IMR-90 (cell line): ENCODE measurements around the gene GUCY1A2. TPM values are rescaled to one million over a fixed set of nuclear protein-coding genes. Genes with fewer than 3 reads are reported as not detected.

ENCODE experiments used
- ATAC-seq: fragments of 200-7000 bp; cut with Tn5 transposase; 2 replicates; pipeline ENCODE4 v1.9.1; 2020; ENCODE audit warnings: low read depth, mild to moderate bottlenecking, moderate library complexity
- BruUV-seq: library from RNA; stranded (reverse); fragments of 400-500 nt; replicated peaks from 2 replicates; lab custom pipeline; 2021; lab: Mats Ljungman, UMichigan
- CTCF ChIA-PET: fragments of 300-600 bp; formaldehyde crosslinking; extraction: SDS; loops from one replicate; lab custom pipeline; 2021; ENCODE audit warnings: antibody characterized with exemption; lab: Yijun Ruan, JAX
- POLR2A ChIA-PET: fragments of 300-600 bp; sonication (Branson Sonifier 250); formaldehyde crosslinking; loops from one replicate; lab custom pipeline; 2022; ENCODE audit warnings: antibody characterized with exemption; ENCODE audit not compliant: unreplicated experiment; lab: Charles Lee
- DNase-seq: peaks from one replicate; pipeline ENCODE4 v3.0.0; 2013
- H2AFZ ChIP-seq: replicated peaks from 2 replicates; pipeline ENCODE3; 2013; ENCODE audit warnings: low read length, mild to moderate bottlenecking; ENCODE audit not compliant: poor library complexity
- H2AK5ac ChIP-seq: 2 replicates; pipeline ENCODE4 v1.6.1; 2013; ENCODE audit warnings: low read depth, low read length, inconsistent platforms
- H2AK9ac ChIP-seq: replicated peaks from 2 replicates; pipeline ENCODE3; 2013; ENCODE audit warnings: mild to moderate bottlenecking, low read depth, low read length, moderate library complexity; ENCODE audit not compliant: poor library complexity
- H2BK120ac ChIP-seq: 2 replicates; pipeline ENCODE4 v1.6.1; 2013; ENCODE audit warnings: low read depth, low read length, inconsistent platforms
- H2BK15ac ChIP-seq: 3 replicates; pipeline ENCODE4 v1.6.1; 2013; ENCODE audit warnings: low read depth, low read length, inconsistent platforms
- H2BK20ac ChIP-seq: 2 replicates; pipeline ENCODE4 v1.6.1; 2013; ENCODE audit warnings: low read depth, mild to moderate bottlenecking, inconsistent platforms, low read length, moderate library complexity
- H2BK5ac ChIP-seq: 2 replicates; pipeline ENCODE4 v1.6.1; 2013; ENCODE audit warnings: mild to moderate bottlenecking, low read depth, low read length, inconsistent platforms; ENCODE audit not compliant: poor library complexity, severe bottlenecking
- H3K14ac ChIP-seq: replicated peaks from 2 replicates; pipeline ENCODE4 v1.6.1; 2013; ENCODE audit warnings: low read depth, low read length, inconsistent platforms
- H3K18ac ChIP-seq: 2 replicates; pipeline ENCODE4 v1.6.1; 2013; ENCODE audit warnings: low read depth, low read length, control low read depth
- H3K23ac ChIP-seq: 2 replicates; pipeline ENCODE4 v1.6.1; 2013; ENCODE audit warnings: low read depth, low read length, inconsistent platforms
- H3K27ac ChIP-seq: 2 replicates; pipeline ENCODE4 v1.5.1; 2013; ENCODE audit warnings: mild to moderate bottlenecking, control low read depth, low read length; ENCODE audit not compliant: insufficient read depth
- H3K27me3 ChIP-seq: 2 replicates; pipeline ENCODE4 v1.6.1; 2013; ENCODE audit warnings: low read length; ENCODE audit not compliant: control insufficient read depth, insufficient read depth
- H3K36me3 ChIP-seq: 2 replicates; pipeline ENCODE4 v1.6.1; 2013; ENCODE audit warnings: low read length, mixed read lengths; ENCODE audit not compliant: control insufficient read depth, insufficient read depth
- H3K4ac ChIP-seq: 2 replicates; pipeline ENCODE4 v1.6.1; 2013; ENCODE audit warnings: low read depth, low read length, inconsistent platforms
- H3K4me1 ChIP-seq: 2 replicates; pipeline ENCODE4 v1.6.1; 2013; ENCODE audit warnings: low read length, mixed read lengths; ENCODE audit not compliant: control insufficient read depth, insufficient read depth
- H3K4me2 ChIP-seq: 2 replicates; pipeline ENCODE4 v1.6.1; 2013; ENCODE audit warnings: low read depth, mild to moderate bottlenecking, control low read depth, low read length, moderate library complexity
- H3K4me3 ChIP-seq: 2 replicates; pipeline ENCODE4 v1.5.1; 2013; ENCODE audit warnings: low read depth, mild to moderate bottlenecking, control low read depth, low read length, moderate library complexity; ENCODE audit not compliant: insufficient read depth
- H3K56ac ChIP-seq: 2 replicates; pipeline ENCODE4 v1.6.1; 2013; ENCODE audit warnings: low read length, inconsistent platforms; ENCODE audit not compliant: insufficient read depth; ENCODE audit errors: extremely low read depth
- H3K79me1 ChIP-seq, 2 experiments: 2 replicates each; pipeline ENCODE4 v1.6.1; 2013; ENCODE audit warnings: low read length in 2 of 2, inconsistent platforms in 1 of 2, low read depth in 1 of 2
- H3K9ac ChIP-seq: 2 replicates; pipeline ENCODE4 v1.6.1; 2013; ENCODE audit warnings: low read depth, low read length, control low read depth
- H3K9me1 ChIP-seq: 2 replicates; pipeline ENCODE4 v1.6.1; 2013; ENCODE audit warnings: low read length, inconsistent platforms; ENCODE audit not compliant: insufficient read depth
- H3K9me3 ChIP-seq: 2 replicates; pipeline ENCODE4 v1.6.1; 2013; ENCODE audit warnings: low read length; ENCODE audit not compliant: control insufficient read depth, insufficient read depth
- H4K20me1 ChIP-seq: 2 replicates; pipeline ENCODE4 v1.6.1; 2013; ENCODE audit warnings: low read length, inconsistent platforms; ENCODE audit not compliant: insufficient read depth
- H4K5ac ChIP-seq: 2 replicates; pipeline ENCODE4 v1.6.1; 2013; ENCODE audit warnings: mild to moderate bottlenecking, low read depth, low read length, control low read depth
- H4K8ac ChIP-seq, 2 experiments: 2 replicates each; pipeline ENCODE4 v1.6.1; 2013; ENCODE audit warnings: low read depth in 2 of 2, low read length in 2 of 2, control low read depth in 1 of 2, inconsistent platforms in 1 of 2
- H4K91ac ChIP-seq: 2 replicates; pipeline ENCODE4 v1.6.1; 2013; ENCODE audit warnings: low read depth, low read length, inconsistent platforms; ENCODE audit not compliant: insufficient read depth
- BHLHE40 ChIP-seq: fragments of 150-350 bp; IDR thresholded peaks from 2 replicates; pipeline ENCODE4 v1.6.1; 2016; ENCODE audit warnings: mild to moderate bottlenecking, low read depth, low read length
- CEBPB ChIP-seq: IDR thresholded peaks from 2 replicates; pipeline ENCODE4 v1.6.1; 2012; ENCODE audit warnings: low read depth, low read length, improper control_type of control experiment
- CHD1 ChIP-seq: IDR thresholded peaks from 2 replicates; pipeline ENCODE4 v1.6.1; 2012; ENCODE audit warnings: low read depth, low read length, improper control_type of control experiment
- CTCF ChIP-seq: conservative IDR thresholded peaks from 2 replicates; pipeline ENCODE4 v1.5.1; 2012; ENCODE audit warnings: mild to moderate bottlenecking, low read depth, low read length, improper control_type of control experiment
- ELK1 ChIP-seq: fragments of 150-350 bp; IDR thresholded peaks from 2 replicates; pipeline ENCODE4 v1.6.1; 2016; ENCODE audit warnings: low read depth, mild to moderate bottlenecking, low read length, moderate library complexity, borderline replicate concordance
- FOS ChIP-seq: fragments of 150-350 bp; IDR thresholded peaks from 2 replicates; pipeline ENCODE4 v1.6.1; 2016; ENCODE audit warnings: low read depth, low read length
- MAFK ChIP-seq: IDR thresholded peaks from 2 replicates; pipeline ENCODE4 v1.6.1; 2012; ENCODE audit warnings: low read depth, low read length, improper control_type of control experiment
- MAZ ChIP-seq: IDR thresholded peaks from 2 replicates; pipeline ENCODE4 v1.6.1; 2012; ENCODE audit warnings: low read depth, mild to moderate bottlenecking, low read length, improper control_type of control experiment, moderate library complexity, borderline replicate concordance
- MXI1 ChIP-seq: IDR thresholded peaks from 2 replicates; pipeline ENCODE4 v1.6.1; 2012; ENCODE audit warnings: low read depth, mild to moderate bottlenecking, low read length, moderate library complexity, borderline replicate concordance
- NFE2L2 ChIP-seq: fragments of 150-350 bp; IDR thresholded peaks from 2 replicates; pipeline ENCODE4 v1.6.1; 2016; ENCODE audit warnings: low read depth, mild to moderate bottlenecking, low read length
- POLR2A ChIP-seq: IDR thresholded peaks from 2 replicates; pipeline ENCODE4 v1.6.1; 2012; ENCODE audit warnings: mild to moderate bottlenecking, low read depth, low read length
- RAD21 ChIP-seq: IDR thresholded peaks from 2 replicates; pipeline ENCODE4 v1.6.1; 2012; ENCODE audit warnings: low read length, improper control_type of control experiment
- RCOR1 ChIP-seq: IDR thresholded peaks from 2 replicates; pipeline ENCODE4 v1.6.1; 2012; ENCODE audit warnings: mild to moderate bottlenecking, low read length, improper control_type of control experiment; ENCODE audit not compliant: insufficient replicate concordance
- RFX5 ChIP-seq: IDR thresholded peaks from 2 replicates; pipeline ENCODE4 v1.8.0; 2012; ENCODE audit warnings: low read depth, mild to moderate bottlenecking, low read length, moderate library complexity
- SMC3 ChIP-seq: fragments of 150-350 bp; IDR thresholded peaks from 2 replicates; pipeline ENCODE4 v1.6.1; 2016; ENCODE audit warnings: low read depth, mild to moderate bottlenecking, antibody characterized with exemption, low read length, moderate library complexity
- USF2 ChIP-seq: fragments of 150-350 bp; IDR thresholded peaks from 2 replicates; pipeline ENCODE4 v1.6.1; 2017; ENCODE audit warnings: mild to moderate bottlenecking, antibody characterized with exemption, low read length, low read depth
- WGBS, 2 experiments: methylation state at CpG; one replicate each; pipeline versions ENCODE4 v1.1.5 to v1.1.7; 2013; ENCODE audit warnings: missing lambda C conversion rate in 2 of 2; ENCODE audit not compliant: insufficient read length in 1 of 2; ENCODE audit errors: extremely low coverage in 2 of 2; 5-methylcytosine and 5-hydroxymethylcytosine counted together
- dilution Hi-C: fragments of 300-500 bp; cut with HindIII; formaldehyde crosslinking; loops from one replicate; pipeline ENCODE4 v1.14.3; 2018; ENCODE audit warnings: low sequenced_read_pairs; ENCODE audit not compliant: unreplicated experiment
- in situ Hi-C: fragments of 300-500 bp; cut with MboI; formaldehyde crosslinking; loops from 3 replicates; pipeline ENCODE4 v1.14.3; 2019; ENCODE audit warnings: low sequenced_read_pairs, inconsistent platforms, mixed read lengths
- intact Hi-C: fragments of 100-400 bp; cut with micrococcal nuclease; formaldehyde crosslinking; loops from 2 replicates; pipeline ENCODE4 v1.10.0; 2022
- polyA plus RNA-seq, 3 experiments: library from polyadenylated mRNA; depleted of rRNA; stranded (reverse); fragments of >200 nt; gene quantifications; 2 replicates each; pipeline ENCODE4 v1.2.3, GENCODE V29; 2012; ENCODE audit warnings: low replicate concordance in 1 of 3
- total RNA-seq: library from RNA; depleted of rRNA; stranded (reverse); fragments of >200 nt; gene quantifications from 2 replicates; pipeline ENCODE4 v1.2.3, GENCODE V29; 2012

The GUCY1A2 gene
- total and polyA plus RNA-seq, 2 of the 4 experiments (the other 2 are of a cell fraction), result under 0.01 to 0.03 TPM

- no peaks in the 10 kb centered on the region for H3K4me1 ChIP-seq
- H3K23ac ChIP-seq, result no peak overlapping the region
- no TSS peak for BruUV-seq
- no peak overlapping the region for H3K9ac ChIP-seq
- H2BK5ac ChIP-seq, result no peak overlapping the region
- H3K79me1 ChIP-seq, result no peaks in the 10 kb centered on the region
- no peak overlapping the region for H3K27ac ChIP-seq
- no peak for TF ChIP-seq RCOR1
- no peak for TF ChIP-seq MXI1
- no peak for TF ChIP-seq MAFK
- no peak for TF ChIP-seq NFE2L2
- no peak for TF ChIP-seq CTCF
- TF ChIP-seq CHD1, result no peak
- TF ChIP-seq RAD21, result no peak
- no peak for TF ChIP-seq ELK1
- no peak for TF ChIP-seq POLR2A
- no peak for TF ChIP-seq CEBPB
- TF ChIP-seq RFX5, result no peak
- no peak for TF ChIP-seq USF2
- no peak for TF ChIP-seq FOS
- no peak for TF ChIP-seq BHLHE40
- TF ChIP-seq SMC3, result no peak
- no peak for TF ChIP-seq MAZ
- H2AK5ac ChIP-seq, result no peak overlapping the region
- no peak overlapping the region for H3K18ac ChIP-seq
- peaks cover 23% of the 10 kb centered on the region for H3K27me3 ChIP-seq
- ATAC-seq, result no peak
- no peak overlapping the region for H2BK15ac ChIP-seq
- H4K8ac ChIP-seq, result no peak overlapping the region
- H3K9me1 ChIP-seq, result no peaks in the 10 kb centered on the region
- no peak overlapping the region for H3K14ac ChIP-seq
- no peak overlapping the region for H3K4me3 ChIP-seq
- H2BK20ac ChIP-seq, result no peak overlapping the region
- H4K91ac ChIP-seq, result no peak overlapping the region
- H3K56ac ChIP-seq, result no peak overlapping the region
- H3K4ac ChIP-seq, result no peak overlapping the region
- H2AK9ac ChIP-seq, result no peak overlapping the region
- DNase-seq, result no peak
- in situ Hi-C loops, result no loop called here
- H4K5ac ChIP-seq, result no peak overlapping the region
- dilution Hi-C loops, result no loop called here
- no peak overlapping the region for H3K4me2 ChIP-seq
- intact Hi-C loops, result no loop called here
- no peak overlapping the region for H2AFZ ChIP-seq
- ChIA-PET CTCF (no interaction called here), POLR2A (no interaction called here)
- H2BK120ac ChIP-seq, result no peak overlapping the region
- no peaks in the 10 kb centered on the region for H3K9me3 ChIP-seq
- no CpG with 5 or more reads among the region's 2 CpGs for WGBS, 2 experiments
- H3K36me3 ChIP-seq, result no peaks in the 10 kb centered on the region
- no peaks in the 10 kb centered on the region for H4K20me1 ChIP-seq
Measured at GRCh38 chr11:107020594-107020993, 2.3 kb upstream of the GUCY1A2 start.
